ENCODE measurements around the gene CKMT1B. TPM values are rescaled to one million over a fixed set of nuclear protein-coding genes. Genes with fewer than 3 reads are reported as not detected.

Gene CKMT1B
- total RNA-seq: 10.4 and 11.8 TPM in 2 replicates

GRCh38 chr15:43593328-43594190, at the start of gene CKMT1B:
Gene CKMT1B (plus strand): TSS chr15:43594027. CDS start chr15:43594219, 192 bp downstream.

GRCh38 chr15:43589778-43590466, 3.9 kb upstream of the CKMT1B start, which contains the start of gene PPIP5K1:
Gene PPIP5K1 (minus strand): TSS chr15:43590208. CDS start chr15:43584504, 5,704 bp downstream.

GRCh38 chr15:43618700-43619099, 24.9 kb downstream of the CKMT1B start, which contains the start of gene STRC:
Gene STRC (minus strand): TSS chr15:43618800. CDS start chr15:43618722, 78 bp downstream.

Other genes starting within 250 kb of the CKMT1B start
- 33.3 and 38.2 TPM in 2 replicates for gene ZSCAN29, start 223.0 kb upstream of the CKMT1B start, total RNA-seq
- gene TUBGCP4, start 222.9 kb upstream of the CKMT1B start, total RNA-seq: 22.7 and 24.1 TPM in 2 replicates
- 28.0 and 31.1 TPM in 2 replicates for gene TP53BP1, start 100.9 kb upstream of the CKMT1B start, total RNA-seq
- 0.21 and 0.24 TPM in 2 replicates for gene MAP1A, start 76.4 kb upstream of the CKMT1B start, total RNA-seq
- gene PPIP5K1, start 3.8 kb upstream of the CKMT1B start, total RNA-seq: 29.4 and 67.8 TPM in 2 replicates
- 0.43 and 0.72 TPM in 2 replicates for gene STRC, start 24.8 kb downstream of the CKMT1B start, total RNA-seq
- gene CATSPER2, start 54.8 kb downstream of the CKMT1B start, total RNA-seq: 0.85 and 3.6 TPM in 2 replicates
- 17.3 and 47.0 TPM in 2 replicates for gene CKMT1A, start 99.8 kb downstream of the CKMT1B start, total RNA-seq
- 117 and 120 TPM in 2 replicates for gene PDIA3, start 152.4 kb downstream of the CKMT1B start, total RNA-seq
- 23.6 and 27.3 TPM in 2 replicates for gene ELL3, start 182.9 kb downstream of the CKMT1B start, total RNA-seq
- 341 and 741 TPM in 2 replicates for gene SERF2, start 198.3 kb downstream of the CKMT1B start, total RNA-seq
- gene SERINC4, start 206.2 kb downstream of the CKMT1B start, total RNA-seq: not detected in 2 replicates
- gene HYPK, start 206.6 kb downstream of the CKMT1B start, total RNA-seq: 1.7 and 2.4 TPM in 2 replicates
- gene MFAP1, start 230.7 kb downstream of the CKMT1B start, total RNA-seq: 16.4 and 23.9 TPM in 2 replicates
- gene WDR76, start 233.0 kb downstream of the CKMT1B start, total RNA-seq: 3.6 and 7.5 TPM in 2 replicates

Measured in tracheal epithelial cell (primary cell).